Measurements from ENCODE around the gene GHSR.

GHSR gene

DNA sequence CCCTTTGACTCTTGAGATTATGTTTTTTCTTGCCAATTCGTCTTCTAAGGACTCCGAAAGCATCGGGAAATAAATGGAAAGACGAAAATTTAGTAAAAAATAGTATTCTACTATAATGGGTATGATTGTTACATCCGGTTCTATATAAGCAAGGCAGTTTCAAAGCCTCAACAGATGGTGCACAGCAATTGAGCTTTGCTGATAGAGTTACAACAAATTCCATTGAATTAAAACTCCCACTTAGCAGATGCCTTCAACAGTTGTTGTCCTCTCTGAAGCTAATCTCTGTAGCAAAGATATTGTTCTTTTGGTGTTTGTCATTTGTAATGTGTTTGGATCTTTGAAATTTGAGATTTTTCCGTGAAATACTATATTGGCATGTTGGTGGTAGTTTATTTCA is 16.1 kb upstream of the GHSR start:
- H3K27me3 ChIP-seq (ENCODE audit: control insufficient read depth, insufficient read depth, low read length) = no peaks in the 10 kb centered on the region

DNA sequence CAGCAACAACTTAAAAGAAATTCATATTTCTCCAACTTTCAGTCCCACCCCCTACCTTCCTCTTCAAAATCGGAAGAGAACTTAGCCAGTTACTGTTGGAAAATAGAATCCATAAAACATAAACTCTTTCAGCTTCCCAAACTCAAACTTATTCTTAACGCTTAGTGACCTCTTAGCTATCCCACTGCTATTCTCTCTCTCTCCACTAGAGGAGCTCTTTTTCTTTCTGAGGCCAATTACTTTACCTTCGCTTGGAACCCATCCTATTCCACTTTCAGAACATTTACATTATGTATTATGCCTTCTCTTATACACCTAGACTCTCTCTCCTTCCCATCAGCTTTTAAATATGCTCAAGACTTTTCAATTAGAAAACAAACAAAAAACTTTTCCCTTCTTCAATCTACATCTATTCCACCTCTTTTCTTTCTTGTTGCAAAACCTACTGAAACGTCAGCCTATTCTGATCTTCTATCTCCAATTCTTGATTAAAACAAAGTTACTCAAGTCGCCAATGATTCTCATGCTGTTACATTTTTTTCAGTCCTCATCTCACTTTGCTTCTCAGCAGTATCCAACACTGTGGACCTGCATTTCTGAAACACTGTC is 13.4 kb upstream of the GHSR start:
- Histone ChIP-seq H3K36me3 (ENCODE audit: control insufficient read depth, insufficient read depth, low read length) (no peaks in the 10 kb centered on the region), H3K9me3 (ENCODE audit: control insufficient read depth, insufficient read depth, low read length) (no peaks in the 10 kb centered on the region), H3K9ac (ENCODE audit: low read depth, low read length) (no peak overlapping the region), H3K4me1 (ENCODE audit: control insufficient read depth, insufficient read depth, low read length) (no peaks in the 10 kb centered on the region), H3K27me3 (ENCODE audit: control insufficient read depth, insufficient read depth, low read length) (no peaks in the 10 kb centered on the region), H3K27ac (ENCODE audit: low read depth, low read length) (no peak overlapping the region), H3K4me3 (ENCODE audit: low read depth, low read length) (no peak overlapping the region)

More for the DNA sequence above, 16.1 kb upstream of the GHSR start:
- H3K4me3 ChIP-seq (ENCODE audit: low read depth, low read length) = no peak overlapping the region
- no peaks in the 10 kb centered on the region for H3K9me3 ChIP-seq (ENCODE audit: control insufficient read depth, insufficient read depth, low read length)
- H3K27ac ChIP-seq (ENCODE audit: low read depth, low read length) = no peak overlapping the region
- H3K9ac ChIP-seq (ENCODE audit: low read depth, low read length) = no peak overlapping the region
- no peaks in the 10 kb centered on the region for H3K4me1 ChIP-seq (ENCODE audit: control insufficient read depth, insufficient read depth, low read length)
- no peaks in the 10 kb centered on the region for H3K36me3 ChIP-seq (ENCODE audit: control insufficient read depth, insufficient read depth, low read length)

DNA sequence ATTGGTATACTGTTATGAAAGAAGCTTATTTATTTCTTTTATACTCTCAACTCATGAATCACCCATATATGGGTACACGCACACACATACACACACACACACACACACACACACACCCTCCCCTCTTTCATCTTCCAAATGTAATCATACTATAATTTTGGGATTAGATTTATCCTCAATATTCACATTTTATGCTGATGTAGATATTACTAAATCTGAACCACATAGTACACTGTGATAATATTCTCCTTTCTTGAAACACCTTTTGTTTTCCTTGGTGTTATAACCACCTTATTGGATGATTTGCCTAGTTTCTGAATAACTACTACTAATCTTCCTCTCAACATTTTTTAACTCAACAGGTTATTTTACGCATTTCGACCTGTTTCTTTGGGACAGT is 8.1 kb upstream of the GHSR start:
- Histone ChIP-seq H3K36me3 (ENCODE audit: control insufficient read depth, insufficient read depth, low read length) (no peaks in the 10 kb centered on the region), H3K9ac (ENCODE audit: low read depth, low read length) (no peak overlapping the region), H3K4me1 (ENCODE audit: control insufficient read depth, insufficient read depth, low read length) (no peaks in the 10 kb centered on the region), H3K9me3 (ENCODE audit: control insufficient read depth, insufficient read depth, low read length) (no peaks in the 10 kb centered on the region), H3K27ac (ENCODE audit: low read depth, low read length) (no peak overlapping the region), H3K4me3 (ENCODE audit: low read depth, low read length) (no peak overlapping the region), H3K27me3 (ENCODE audit: control insufficient read depth, insufficient read depth, low read length) (peaks cover 2% of the 10 kb centered on the region)

- Histone ChIP-seq H3K9ac (ENCODE audit: low read depth, low read length) (no peak overlapping the region), H3K27ac (ENCODE audit: low read depth, low read length) (no peak overlapping the region), H3K4me3 (ENCODE audit: low read depth, low read length) (no peak overlapping the region), H3K9me3 (ENCODE audit: control insufficient read depth, insufficient read depth, low read length) (no peaks in the 10 kb centered on the region), H3K27me3 (ENCODE audit: control insufficient read depth, insufficient read depth, low read length) (peaks cover 25% of the 10 kb centered on the region), H3K36me3 (ENCODE audit: control insufficient read depth, insufficient read depth, low read length) (no peaks in the 10 kb centered on the region), H3K4me1 (ENCODE audit: control insufficient read depth, insufficient read depth, low read length) (0 out of 2 replicates have a peak, but pooled peaks cover 8% of the 10 kb centered on the region)
These were observed 5.9 kb upstream of the GHSR start for GRCh38 chr3:172454180-172454579.

DNA sequence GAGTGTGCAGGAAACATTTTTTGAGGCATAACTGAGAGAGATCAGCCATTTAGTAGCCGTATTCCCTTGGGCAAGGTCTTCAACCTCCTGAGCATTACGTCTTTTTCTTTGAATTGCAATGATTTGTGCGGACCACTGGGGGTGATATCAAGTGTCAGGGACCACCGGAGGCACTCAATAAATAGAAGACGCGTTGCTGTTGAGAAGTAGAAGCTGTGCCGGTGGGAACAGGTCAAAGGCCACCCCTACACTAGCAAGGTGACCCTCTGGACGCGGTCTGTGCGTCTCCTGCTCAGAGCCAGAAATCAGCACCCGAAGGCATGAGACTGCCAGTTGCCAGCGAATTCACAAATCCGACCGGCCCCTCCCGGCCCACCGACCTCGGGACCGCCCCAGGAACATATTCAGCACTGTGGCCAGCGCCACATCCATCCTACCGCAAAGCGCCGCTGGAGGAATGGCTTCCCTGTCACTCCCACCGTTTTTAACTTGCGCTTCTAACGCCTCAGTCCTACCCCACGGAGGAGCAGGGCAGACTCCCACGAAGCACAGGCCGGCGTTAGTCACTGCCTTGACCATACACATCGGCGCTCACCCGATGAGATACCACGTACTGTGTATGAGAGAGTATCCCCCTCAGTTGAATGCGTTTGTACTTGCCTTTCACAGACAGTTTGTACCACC is 1.4 kb upstream of the GHSR start:
- H3K27me3 ChIP-seq (ENCODE audit: control insufficient read depth, insufficient read depth, low read length) = peaks cover 70% of the 10 kb centered on the region
- H3K9ac ChIP-seq (ENCODE audit: low read depth, low read length) = no peak overlapping the region
- no peaks in the 10 kb centered on the region for H3K36me3 ChIP-seq (ENCODE audit: control insufficient read depth, insufficient read depth, low read length)
- peak overlapping the region; percentile 48 for H3K4me3 ChIP-seq (ENCODE audit: low read depth, low read length)
- peaks cover 17% of the 10 kb centered on the region; the same call in 1 of the 2 replicates for H3K4me1 ChIP-seq (ENCODE audit: control insufficient read depth, insufficient read depth, low read length)
- no peak overlapping the region for H3K27ac ChIP-seq (ENCODE audit: low read depth, low read length)
- H3K9me3 ChIP-seq (ENCODE audit: control insufficient read depth, insufficient read depth, low read length) = no peaks in the 10 kb centered on the region

GRCh38 chr3:172448661-172449465 is 607 bp upstream of the GHSR start:
- no peak overlapping the region for H3K9ac ChIP-seq (ENCODE audit: low read depth, low read length)
- peak overlapping the region; percentile 48 for H3K4me3 ChIP-seq (ENCODE audit: low read depth, low read length)
- H3K4me1 ChIP-seq (ENCODE audit: control insufficient read depth, insufficient read depth, low read length) = peaks cover 17% of the 10 kb centered on the region; the same call in 1 of the 2 replicates
- no peaks in the 10 kb centered on the region for H3K36me3 ChIP-seq (ENCODE audit: control insufficient read depth, insufficient read depth, low read length)
- peaks cover 74% of the 10 kb centered on the region for H3K27me3 ChIP-seq (ENCODE audit: control insufficient read depth, insufficient read depth, low read length)
- H3K9me3 ChIP-seq (ENCODE audit: control insufficient read depth, insufficient read depth, low read length) = no peaks in the 10 kb centered on the region
- H3K27ac ChIP-seq (ENCODE audit: low read depth, low read length) = no peak overlapping the region

GRCh38 chr3:172446198-172446597 is 2.1 kb downstream of the GHSR start:
- H3K4me3 ChIP-seq (ENCODE audit: low read depth, low read length) = no peak overlapping the region
- H3K36me3 ChIP-seq (ENCODE audit: control insufficient read depth, insufficient read depth, low read length) = no peaks in the 10 kb centered on the region
- peaks cover 17% of the 10 kb centered on the region; the same call in 1 of the 2 replicates for H3K4me1 ChIP-seq (ENCODE audit: control insufficient read depth, insufficient read depth, low read length)
- H3K9me3 ChIP-seq (ENCODE audit: control insufficient read depth, insufficient read depth, low read length) = no peaks in the 10 kb centered on the region
- H3K27ac ChIP-seq (ENCODE audit: low read depth, low read length) = no peak overlapping the region
- no peak overlapping the region for H3K9ac ChIP-seq (ENCODE audit: low read depth, low read length)
- H3K27me3 ChIP-seq (ENCODE audit: control insufficient read depth, insufficient read depth, low read length) = peaks cover 69% of the 10 kb centered on the region

DNA sequence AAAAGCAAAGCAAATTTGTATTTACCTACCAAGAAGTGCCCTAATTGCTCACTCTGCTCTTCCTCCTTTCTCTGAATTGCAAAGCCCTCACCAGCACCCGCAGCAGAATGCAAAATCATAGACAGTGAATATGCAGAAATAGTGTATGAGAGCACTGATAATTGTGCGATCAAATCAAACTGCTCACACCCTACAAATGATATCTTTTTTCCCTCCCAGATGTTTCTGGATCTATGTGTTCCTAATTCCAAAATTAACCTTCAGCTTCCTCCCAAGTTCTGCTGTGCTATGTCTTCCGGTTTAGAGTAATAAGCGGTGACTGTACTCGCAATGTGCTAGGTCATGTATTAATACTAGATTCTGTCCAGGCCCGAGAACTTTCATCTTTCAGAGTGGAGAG is 3.4 kb downstream of the GHSR start:
- Histone ChIP-seq H3K9me3 (ENCODE audit: control insufficient read depth, insufficient read depth, low read length) (no peaks in the 10 kb centered on the region), H3K9ac (ENCODE audit: low read depth, low read length) (no peak overlapping the region), H3K4me3 (ENCODE audit: low read depth, low read length) (no peak overlapping the region), H3K27ac (ENCODE audit: low read depth, low read length) (no peak overlapping the region), H3K4me1 (ENCODE audit: control insufficient read depth, insufficient read depth, low read length) (peaks cover 13% of the 10 kb centered on the region; the same call in 1 of the 2 replicates), H3K36me3 (ENCODE audit: control insufficient read depth, insufficient read depth, low read length) (no peaks in the 10 kb centered on the region), H3K27me3 (ENCODE audit: control insufficient read depth, insufficient read depth, low read length) (peaks cover 56% of the 10 kb centered on the region)

- Histone ChIP-seq H3K9me3 (ENCODE audit: control insufficient read depth, insufficient read depth, low read length) (no peaks in the 10 kb centered on the region), H3K27ac (ENCODE audit: low read depth, low read length) (no peak overlapping the region), H3K4me1 (ENCODE audit: control insufficient read depth, insufficient read depth, low read length) (no peaks in the 10 kb centered on the region), H3K9ac (ENCODE audit: low read depth, low read length) (no peak overlapping the region), H3K27me3 (ENCODE audit: control insufficient read depth, insufficient read depth, low read length) (peaks cover 33% of the 10 kb centered on the region), H3K36me3 (ENCODE audit: control insufficient read depth, insufficient read depth, low read length) (no peaks in the 10 kb centered on the region), H3K4me3 (ENCODE audit: low read depth, low read length) (no peak overlapping the region)
These were observed 5.7 kb downstream of the GHSR start for GRCh38 chr3:172442606-172443005.

DNA sequence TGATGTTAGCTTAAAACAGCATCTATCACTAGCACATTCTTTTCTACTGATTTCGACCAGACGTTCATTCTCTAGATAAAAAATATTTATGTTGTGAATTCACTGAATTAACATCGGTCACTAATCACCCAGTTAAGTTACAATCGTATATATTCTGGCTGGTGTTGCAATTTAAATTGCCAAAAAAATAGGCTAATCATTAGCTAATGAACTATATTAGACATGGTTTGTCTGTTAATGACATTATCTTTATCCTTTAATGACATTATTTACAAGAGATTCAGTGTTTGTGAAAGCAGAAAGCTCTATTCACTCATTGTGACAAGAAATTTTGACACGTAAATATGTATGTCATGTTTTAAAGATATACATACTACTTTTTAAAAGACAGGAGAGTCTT is 6.7 kb downstream of the GHSR start:
- H3K9ac ChIP-seq (ENCODE audit: low read depth, low read length) = no peak overlapping the region
- no peaks in the 10 kb centered on the region for H3K9me3 ChIP-seq (ENCODE audit: control insufficient read depth, insufficient read depth, low read length)
- no peak overlapping the region for H3K27ac ChIP-seq (ENCODE audit: low read depth, low read length)
- H3K4me3 ChIP-seq (ENCODE audit: low read depth, low read length) = no peak overlapping the region
- no peaks in the 10 kb centered on the region for H3K4me1 ChIP-seq (ENCODE audit: control insufficient read depth, insufficient read depth, low read length)
- H3K36me3 ChIP-seq (ENCODE audit: control insufficient read depth, insufficient read depth, low read length) = no peaks in the 10 kb centered on the region
- peaks cover 23% of the 10 kb centered on the region for H3K27me3 ChIP-seq (ENCODE audit: control insufficient read depth, insufficient read depth, low read length)

- Histone ChIP-seq H3K4me3 (ENCODE audit: low read depth, low read length) (no peak overlapping the region), H3K9ac (ENCODE audit: low read depth, low read length) (no peak overlapping the region), H3K4me1 (ENCODE audit: control insufficient read depth, insufficient read depth, low read length) (no peaks in the 10 kb centered on the region), H3K27me3 (ENCODE audit: control insufficient read depth, insufficient read depth, low read length) (no peaks in the 10 kb centered on the region), H3K27ac (ENCODE audit: low read depth, low read length) (no peak overlapping the region), H3K9me3 (ENCODE audit: control insufficient read depth, insufficient read depth, low read length) (0 out of 2 replicates have a peak, but pooled peaks cover under 1% of the 10 kb centered on the region), H3K36me3 (ENCODE audit: control insufficient read depth, insufficient read depth, low read length) (no peaks in the 10 kb centered on the region)
These were observed 10.1 kb downstream of the GHSR start for GRCh38 chr3:172438186-172438585.
